Measurements from ENCODE around the gene OR56A4.
A peak's percentile ranks its signal among the peaks of the same experiment; 100 is the strongest.
"Not testable (repeated sequence)": the region's sequence is repeated elsewhere in the genome, so short reads cannot be mapped to it uniquely, and the experiment has no call there.

OR56A4 gene, protein sequence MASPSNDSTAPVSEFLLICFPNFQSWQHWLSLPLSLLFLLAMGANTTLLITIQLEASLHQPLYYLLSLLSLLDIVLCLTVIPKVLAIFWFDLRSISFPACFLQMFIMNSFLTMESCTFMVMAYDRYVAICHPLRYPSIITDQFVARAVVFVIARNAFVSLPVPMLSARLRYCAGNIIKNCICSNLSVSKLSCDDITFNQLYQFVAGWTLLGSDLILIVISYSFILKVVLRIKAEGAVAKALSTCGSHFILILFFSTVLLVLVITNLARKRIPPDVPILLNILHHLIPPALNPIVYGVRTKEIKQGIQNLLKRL

DNA sequence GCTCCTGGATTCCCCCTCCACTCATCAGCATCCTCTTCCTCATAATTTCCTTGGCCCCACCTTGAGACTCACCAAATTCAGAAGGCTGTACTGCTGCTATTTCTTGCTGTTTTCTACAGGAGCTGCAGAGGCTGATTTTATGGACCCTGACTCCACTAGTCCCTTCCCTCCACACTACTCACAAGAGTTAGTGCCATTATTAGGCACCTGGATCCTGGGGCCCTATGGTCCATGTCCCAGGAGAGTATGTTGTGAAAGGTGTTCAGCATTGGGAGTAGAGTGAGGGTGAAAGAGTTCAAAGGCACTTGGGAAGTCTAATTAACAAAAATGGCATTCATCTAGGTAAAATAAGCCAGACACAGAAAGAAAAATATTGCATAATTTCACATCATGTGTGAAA, at the start of gene OR56A4:
OR56A4 (minus strand) TSS at position 101 of the 400 bp plus-strand sequence. CDS start 3,954 bp downstream, outside the sequence.
- no peak for DNase-seq

DNA sequence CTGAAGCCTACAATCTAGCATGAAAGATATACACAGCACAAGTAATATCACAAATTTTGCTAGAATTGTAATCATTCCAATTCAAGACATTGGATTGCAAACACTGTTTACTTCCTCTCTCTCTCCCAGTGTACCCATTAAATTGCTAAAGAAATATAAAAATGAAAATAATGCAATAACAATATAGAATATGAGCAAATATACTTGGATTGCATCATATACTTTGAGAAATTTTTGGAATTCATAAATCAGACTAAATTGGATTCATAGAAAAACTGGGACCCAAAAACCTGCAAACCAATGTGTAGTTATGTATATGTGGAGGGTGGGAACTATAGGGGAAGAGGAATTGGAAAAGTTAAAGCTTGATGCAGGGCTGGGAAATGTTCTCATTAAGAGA, 48.8 kb upstream of the OR56A4 start:
- no peak for DNase-seq

DNA sequence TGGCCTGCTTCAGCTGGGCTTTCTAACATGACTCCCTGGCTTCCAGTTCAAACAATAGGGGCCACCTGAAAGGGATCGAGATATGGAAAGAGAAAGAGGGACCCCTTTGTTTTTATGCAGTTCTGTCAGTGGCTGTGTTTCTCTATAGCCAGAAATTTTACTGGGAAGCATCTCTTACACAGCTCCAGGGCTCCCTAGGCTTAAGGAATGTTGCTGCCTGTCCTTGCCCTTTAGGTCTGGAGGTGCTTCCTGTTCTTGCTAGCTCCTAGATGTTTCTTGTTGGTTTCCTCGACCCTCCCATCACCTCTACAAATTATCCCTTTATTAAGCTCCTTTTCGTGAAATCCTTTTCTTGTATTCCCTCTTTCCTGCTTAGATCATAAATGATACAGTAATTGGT, 45.6 kb upstream of the OR56A4 start:
- no peak for DNase-seq

DNA sequence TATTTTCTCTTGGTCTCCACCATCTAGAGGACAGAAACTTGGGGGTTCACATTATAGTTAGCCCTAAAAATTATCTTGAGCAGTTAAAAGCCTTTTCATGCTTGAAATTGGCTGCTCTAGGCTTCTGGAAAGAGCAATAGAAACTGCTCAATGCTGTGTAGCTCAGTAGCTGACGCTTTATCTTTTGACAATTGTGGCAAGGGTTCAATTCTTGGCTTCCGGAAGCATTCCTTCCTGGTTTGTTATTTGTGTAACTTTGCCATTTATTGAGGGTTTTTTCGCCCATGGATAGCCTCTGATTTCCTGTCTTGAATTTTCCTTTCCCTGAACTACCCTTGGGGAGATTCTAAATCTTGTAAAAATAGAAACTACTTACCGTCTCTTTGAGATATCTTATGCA, 34.1 kb upstream of the OR56A4 start:
- no peak for DNase-seq

DNA sequence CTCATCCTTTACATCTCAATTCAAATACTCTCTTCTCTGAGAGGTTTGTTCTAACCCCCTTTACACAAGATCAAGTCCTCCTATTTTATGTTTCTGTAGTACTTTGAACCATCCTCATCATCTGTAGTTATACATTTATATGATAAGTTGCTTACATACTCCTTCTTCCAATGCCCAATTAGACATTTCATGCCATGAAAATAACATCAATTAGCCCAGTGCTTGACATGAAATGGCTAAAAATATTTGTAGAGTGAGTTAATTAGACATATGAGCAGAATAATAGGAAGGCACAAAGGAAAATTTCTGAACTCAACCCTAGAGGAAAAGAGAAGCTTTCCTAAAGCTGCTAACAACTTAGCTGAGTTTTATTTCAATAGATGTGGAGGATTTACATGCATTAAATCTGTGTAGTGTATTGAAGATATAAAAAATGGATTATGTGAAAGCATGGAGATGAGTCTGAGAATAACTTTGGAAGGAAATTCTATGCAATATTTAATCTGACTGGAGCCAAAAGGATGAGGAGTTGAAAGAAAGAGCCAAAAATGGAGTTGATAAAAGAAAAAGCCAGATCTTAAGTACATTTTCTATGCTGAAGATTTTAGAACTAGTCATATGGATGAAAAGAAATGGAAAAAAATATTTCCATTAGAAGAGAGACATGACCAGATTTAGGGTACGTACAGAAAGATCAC, 24.1 kb upstream of the OR56A4 start, which contains the start of gene OR56A1:
OR56A1 (minus strand) TSS at position 51 of the 698 bp plus-strand sequence. CDS start 3,066 bp downstream, outside the sequence.
- DNase-seq: no peak

DNA sequence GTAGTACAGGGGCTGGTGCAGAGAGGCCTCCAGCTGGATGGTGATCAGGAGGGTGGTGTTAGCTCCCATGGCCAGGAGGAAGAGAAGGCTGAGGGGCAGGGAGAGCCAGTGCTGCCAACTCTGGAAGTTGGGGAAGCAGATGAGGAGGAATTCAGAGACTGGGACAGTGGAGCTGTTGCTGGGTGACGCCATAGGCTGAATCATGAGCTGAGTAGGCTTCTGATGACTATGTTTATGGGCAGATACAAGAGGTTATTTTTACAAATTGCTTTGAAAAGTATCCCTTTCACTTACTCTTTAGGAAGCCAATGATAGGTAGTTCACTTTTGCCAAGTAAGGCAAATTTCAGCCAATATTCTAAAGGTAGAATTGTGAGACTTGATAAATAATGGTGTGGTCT, 20.8 kb upstream of the OR56A4 start:
- DNase-seq: no peak

DNA sequence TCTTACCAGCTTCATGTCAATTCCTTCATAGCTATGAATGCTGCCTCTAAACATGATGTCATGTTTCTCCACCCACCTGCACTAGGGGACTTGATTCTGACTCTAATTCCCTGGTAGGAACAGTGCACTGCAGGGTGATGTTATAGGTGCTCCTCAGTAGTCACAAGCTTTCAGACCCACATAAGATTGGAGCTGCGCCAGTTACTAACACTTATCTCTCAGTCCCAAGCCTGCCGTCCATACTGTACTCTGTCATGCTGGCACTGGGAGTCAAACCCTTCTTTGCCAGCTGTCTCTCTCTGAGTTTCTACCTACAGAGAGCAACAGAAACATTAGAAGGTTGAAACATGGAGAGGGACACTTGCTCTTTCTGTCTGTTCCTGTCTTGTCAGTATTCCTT, 18.3 kb upstream of the OR56A4 start:
- DNase-seq: no peak

DNA sequence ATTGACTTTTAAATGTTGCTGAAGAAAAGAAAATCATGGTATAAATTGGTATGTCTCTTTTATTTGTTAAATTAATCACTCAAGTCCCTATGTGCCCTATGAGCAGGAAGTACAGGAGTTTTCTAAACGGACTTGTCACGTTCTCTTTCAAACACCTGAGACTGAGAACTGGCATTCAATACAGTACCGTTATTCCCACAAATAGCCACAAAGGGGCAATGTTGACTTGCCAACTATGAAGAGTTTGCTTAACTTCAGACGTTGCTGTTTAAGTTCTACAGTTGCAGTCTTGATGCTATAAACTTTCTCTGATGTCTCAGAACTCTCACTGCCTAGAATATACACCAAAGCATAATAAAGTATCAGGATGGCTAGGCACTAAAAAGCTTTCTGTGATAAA, 16.2 kb upstream of the OR56A4 start:
- DNase-seq: peak; percentile 63

DNA sequence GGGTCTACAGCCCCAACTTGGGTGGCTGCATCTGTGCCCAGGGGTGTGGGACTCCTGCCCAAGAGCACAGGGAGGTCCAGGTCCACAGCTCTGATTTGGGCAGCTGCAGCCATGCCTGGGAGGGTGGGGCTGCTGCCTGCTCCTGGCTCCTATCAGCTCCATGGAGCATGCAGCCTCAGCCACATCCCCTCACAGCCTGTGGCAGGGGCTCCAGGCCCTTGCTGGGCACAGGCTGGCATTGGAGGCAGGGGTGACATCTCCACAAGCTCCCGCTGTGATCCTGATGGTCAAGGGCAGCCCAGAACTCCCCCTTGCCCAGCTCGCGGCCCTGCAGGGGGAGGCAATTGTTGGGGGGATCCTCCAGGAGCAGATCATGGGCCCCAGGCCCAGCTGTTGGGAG, 6.3 kb upstream of the OR56A4 start:
- no peak for DNase-seq

DNA sequence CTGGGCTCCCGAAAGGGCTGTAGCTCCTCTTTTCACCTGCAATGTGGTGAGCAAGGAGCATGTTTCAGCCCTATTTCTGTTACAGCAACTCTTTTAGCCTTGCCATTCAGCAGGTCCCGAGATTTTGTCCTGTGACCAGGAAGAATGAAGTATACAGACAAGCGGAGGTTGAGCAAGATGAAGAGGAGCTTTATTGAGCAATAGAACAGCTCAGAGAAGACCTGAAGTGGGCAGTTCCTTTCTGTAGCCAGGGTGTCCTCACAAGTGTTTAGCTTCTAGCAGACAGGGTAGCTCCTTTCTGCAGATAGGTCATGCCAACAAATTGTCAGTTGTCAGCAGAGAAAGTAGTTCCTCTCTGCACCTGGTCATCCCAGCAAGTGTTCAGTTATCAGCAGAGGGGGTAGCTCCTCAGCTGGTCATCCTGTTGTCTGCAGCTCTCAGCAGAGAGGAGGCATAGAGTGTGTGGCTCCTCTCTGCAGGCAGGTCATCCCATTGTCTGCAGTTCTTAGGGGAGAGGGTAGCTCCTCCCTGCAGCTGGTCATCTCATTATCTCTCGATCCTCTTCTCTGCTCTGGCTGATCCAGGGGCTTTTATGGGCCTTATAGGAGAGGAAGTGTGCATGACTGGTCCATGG, 5.4 kb upstream of the OR56A4 start:
- no peak for DNase-seq

DNA sequence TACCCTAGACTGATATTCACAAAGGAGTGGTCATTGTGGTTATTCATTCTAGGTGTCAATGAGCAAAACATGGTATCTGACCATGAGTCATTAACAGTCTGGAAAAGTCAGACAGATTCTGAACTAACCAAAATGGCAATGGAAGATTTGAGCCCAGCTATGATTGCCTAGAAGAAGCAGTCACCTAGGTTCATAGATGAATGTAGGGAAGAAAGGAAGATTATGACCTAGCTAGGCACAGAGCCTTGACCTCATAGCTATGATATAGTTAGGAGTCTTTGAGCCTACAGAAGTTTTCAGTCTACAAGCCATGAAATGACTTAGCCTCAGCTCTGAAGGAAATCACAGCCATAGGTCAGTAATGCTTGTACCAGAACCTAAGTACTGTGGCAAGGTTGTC, 351 bp downstream of the OR56A4 start:
- DNase-seq: no peak

DNA sequence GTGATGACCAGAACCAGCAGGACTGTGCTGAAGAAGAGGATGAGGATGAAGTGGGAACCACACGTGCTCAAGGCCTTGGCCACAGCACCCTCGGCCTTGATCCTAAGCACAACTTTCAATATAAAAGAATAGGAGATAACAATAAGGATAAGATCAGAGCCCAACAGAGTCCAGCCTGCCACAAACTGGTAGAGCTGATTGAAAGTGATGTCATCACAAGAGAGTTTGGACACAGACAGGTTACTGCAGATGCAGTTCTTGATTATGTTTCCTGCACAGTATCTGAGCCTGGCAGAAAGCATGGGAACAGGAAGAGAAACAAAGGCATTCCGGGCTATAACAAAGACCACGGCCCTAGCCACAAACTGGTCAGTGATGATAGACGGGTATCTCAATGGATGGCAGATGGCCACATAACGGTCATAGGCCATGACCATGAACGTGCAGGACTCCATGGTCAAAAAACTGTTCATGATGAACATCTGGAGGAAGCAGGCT, 4.5 kb downstream of the OR56A4 start:
- DNase-seq: no peak

DNA sequence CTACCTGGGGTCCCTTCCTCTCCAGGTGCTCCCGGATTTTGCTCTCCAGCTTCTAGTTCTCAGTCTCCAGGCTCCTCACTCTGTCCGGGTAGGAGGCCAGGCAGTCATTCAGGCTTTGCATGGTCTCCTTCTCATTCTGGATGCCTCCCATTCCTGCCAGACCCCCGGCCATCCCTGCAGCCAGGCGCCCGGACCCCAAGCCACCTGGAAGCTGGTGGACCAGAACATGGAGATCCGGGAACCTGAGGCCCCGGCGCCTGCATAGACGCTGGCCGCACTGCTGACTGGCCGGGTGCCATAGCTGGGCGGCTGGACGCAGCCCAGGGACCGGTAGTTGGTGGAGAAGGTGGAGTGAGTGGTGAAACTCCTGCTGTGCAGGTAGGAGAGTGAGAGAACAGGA, 12.0 kb downstream of the OR56A4 start:
- no peak for DNase-seq

DNA sequence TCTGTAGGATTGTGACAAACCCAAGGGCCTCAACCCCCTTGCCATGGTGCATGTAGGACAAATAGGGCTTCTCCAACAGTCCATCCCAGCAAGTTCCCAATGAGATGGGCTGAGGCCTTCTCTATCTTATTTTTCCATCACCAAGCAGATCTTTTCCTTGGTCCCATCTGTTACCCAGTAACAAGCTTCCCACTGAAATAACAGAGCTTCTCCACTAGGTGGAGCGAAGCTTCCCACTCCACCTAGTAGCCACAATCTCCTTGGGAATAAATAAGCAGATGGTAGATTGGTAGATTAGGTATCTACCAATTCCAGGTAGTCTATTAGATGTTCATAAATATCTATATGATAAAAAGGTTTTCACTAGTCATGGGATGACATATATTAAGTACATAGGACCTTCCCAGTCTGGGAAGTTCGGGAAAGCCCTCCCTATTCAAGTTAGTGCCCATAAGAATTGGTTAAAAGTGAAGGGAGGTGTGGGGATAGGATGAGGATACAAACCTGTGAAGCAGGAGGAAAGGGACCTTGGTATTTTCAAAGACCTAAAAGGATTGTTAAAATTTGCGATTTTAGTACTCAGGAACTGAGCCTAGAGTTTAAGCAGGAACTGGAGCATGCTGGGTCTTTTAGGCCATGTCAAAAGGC, 14.0 kb downstream of the OR56A4 start:
- DNase-seq: peak; percentile 11

DNA sequence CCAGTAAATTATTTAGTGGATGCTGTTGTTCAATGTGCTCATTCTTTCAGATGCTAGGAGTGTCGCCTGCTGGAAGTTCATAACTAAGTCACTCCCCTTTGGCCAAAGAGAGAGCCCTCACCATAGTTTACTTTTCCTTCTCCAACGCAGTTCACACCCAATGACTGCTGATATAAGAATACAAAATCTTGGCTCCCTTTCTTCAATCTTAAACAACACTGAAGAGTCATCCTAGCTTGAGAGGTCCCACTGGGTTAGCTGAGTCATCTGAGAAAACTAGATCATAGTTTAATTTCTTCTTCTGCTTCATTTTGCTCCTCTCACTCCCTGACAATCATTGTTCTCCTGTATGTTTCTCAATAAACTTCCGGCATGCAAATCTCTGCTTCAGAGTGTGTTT, 14.6 kb downstream of the OR56A4 start:
- DNase-seq: no peak

DNA sequence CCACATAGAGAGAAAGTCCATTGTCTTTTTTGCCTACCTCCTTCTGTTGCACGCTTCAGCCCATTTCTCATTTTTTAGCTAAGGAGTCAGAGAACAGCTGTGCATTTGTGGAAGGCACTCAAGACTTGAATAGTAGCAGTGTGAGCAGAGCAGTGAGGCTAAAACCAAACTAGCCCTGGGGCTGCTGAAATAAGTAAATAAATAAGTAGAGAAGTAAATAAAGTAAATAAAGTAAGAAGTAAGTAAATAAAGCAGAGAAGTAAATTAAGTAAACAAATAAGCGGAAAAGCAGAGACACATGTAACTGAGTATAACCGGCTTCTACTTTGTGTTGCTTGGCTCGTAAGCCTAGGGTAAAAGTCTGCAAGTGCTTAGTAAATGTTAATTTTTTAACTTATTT, 17.5 kb downstream of the OR56A4 start:
- DNase-seq: no peak

DNA sequence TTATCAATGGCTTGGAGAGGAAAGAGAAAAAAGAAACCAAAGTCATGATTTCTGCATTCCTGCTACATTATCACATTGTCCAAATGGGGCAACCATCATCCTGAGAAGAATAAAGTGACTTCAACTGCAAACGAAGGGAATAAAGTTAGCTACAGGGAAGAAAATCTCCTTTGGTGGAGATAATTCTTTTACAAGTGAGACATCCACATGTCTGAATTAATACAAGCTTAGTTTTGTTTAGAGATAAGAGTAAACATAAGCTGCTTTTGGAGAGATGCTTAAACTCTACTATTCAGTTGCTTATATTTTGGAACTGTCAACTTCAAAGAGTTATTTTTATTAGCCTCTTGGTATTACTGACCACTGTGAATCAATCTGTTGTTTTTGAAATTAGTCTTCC, 19.9 kb downstream of the OR56A4 start, which contains the start of gene OR52L1:
OR52L1 (minus strand) TSS at position 101 of the 400 bp plus-strand sequence; CDS start at position 46, 55 bp downstream.
- no peak for DNase-seq

DNA sequence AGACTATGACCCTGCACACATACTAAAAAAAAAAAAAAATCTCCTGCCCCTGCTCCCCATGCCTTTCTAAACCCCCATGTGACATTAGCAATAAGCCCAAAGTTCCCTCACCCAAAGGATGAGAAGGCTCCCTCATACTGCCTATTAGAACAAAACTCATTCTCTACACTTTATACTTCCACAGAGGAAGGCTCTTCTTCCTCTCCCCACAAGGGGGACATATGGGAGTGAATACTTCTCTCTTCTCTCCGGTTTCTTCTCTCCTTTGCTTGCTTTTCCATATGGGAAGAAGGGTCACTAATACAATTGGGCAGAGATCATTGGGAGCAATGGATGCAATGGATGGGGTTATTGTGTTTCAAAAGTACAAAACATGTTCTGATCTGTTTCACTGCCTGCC, 23.3 kb downstream of the OR56A4 start:
- no peak for DNase-seq

DNA sequence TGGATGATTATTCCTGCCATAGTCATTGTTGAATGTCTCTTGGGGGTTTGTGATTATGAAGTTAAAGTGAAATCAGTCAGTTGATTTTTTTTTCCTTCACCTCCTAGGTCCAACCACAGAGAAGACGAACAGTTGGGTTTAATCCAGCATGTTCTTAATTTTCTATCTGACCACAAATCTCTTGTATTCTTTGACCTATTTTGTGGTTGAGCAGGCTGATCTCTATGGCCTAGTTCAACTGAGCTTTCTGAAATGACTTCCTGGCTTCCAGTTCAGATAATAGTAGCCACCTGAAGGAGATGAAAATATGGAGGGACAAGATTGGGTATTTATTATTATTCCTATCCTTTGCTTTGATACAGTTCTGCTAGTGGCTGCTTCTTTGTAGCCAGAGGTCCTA, 33.2 kb downstream of the OR56A4 start:
- DNase-seq: no peak

DNA sequence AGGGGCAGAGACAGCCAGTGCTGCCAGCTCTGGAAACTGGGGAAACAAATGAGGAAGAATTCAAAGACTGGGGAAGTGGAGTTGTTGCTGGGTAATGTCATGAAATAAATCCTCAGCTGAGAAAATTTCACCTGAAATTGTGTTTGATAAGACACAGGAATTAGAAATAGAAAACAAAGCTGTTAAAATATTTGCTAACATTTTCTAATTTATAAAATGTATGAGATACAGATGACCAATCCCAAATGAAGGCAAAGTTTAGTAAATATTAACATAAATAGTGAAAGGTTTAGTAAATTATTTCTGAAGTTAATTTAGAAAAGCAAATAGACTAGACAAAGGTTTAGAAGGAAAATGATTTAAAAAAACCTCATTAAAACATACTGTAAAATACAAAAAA, 38.4 kb downstream of the OR56A4 start, which contains the start of gene OR56A5:
OR56A5 (minus strand) TSS at position 101 of the 400 bp plus-strand sequence; CDS start at position 101, 0 bp downstream.
- DNase-seq: no peak

DNA sequence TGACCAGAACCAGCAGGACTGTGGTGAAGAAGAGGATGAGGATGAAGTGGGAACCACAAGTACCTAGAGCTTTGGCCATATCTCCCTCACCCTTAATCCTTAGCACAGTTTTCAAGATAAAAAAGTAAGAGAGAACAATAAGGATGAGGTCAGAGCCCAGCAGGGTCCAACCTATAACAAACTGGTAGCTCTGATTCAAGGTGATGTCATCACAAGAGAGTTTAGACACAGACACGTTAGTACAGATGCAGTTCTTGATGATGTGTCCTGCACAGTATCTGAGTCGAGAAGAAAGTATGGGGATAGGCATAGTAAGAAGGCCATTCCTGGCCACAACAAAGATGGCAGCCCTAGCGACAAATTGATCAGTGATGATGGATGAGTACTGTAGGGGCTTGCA, 39.0 kb downstream of the OR56A4 start:
- no peak for DNase-seq

DNA sequence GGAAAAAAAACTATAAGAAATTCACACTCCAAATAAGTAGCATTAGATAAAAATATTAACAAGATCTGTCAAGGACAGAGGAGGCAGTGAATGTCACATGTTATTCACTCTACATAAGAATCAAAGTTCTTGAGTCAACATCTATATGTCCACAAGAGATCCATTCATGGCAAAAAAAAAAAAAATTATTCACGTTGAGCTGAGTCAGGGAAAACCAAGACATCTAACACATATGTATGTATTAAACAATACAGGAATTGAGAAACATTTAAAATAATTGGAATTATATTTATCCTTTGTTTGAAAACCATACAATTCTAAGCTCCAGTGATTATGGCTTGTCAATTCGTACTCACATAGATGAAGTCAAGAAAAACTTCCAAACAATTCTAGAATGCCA, 39.8 kb downstream of the OR56A4 start:
- no peak for DNase-seq

DNA sequence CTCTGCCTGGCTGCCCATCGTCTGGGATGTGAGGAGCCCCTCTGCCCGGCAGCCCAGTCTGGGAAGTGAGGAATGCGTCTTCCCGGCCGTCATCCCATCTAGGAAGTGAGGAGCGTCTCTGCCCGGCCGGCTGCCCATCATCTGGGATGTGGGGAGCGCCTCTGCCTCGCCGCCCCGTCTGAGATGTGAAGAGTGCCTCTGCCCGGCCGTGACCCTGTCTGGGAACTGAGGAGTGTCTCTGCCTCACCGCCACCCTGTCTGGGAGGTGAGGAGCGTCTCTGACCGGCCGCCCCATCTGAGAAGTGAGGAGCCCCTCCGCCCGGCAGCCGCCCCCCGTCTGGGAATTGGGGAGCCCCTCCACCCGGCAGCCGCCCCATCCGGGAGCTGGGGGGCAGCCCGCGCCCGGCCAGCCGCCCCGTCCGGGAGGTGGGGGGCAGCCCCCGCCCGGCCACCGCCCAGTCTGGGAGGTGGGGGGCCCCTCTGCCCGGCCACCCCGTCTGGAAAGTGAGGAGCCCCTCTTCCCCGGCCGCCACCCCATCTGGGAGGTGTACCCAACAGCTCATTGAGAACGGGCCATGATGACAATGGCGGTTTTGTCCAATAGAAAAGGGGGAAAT, 45.9 kb downstream of the OR56A4 start:
- DNase-seq: not testable (repeated sequence)

All from eye (tissue), 1 donor.